Loucy (cell line): ENCODE results near the gene RIIAD1.

Experiments used
- H2AFZ ChIP-seq: fragments of 200-600 bp; sonication (generic); 2 replicates; pipeline ENCODE4 v1.6.0; 2016; ENCODE audit warnings: antibody characterized with exemption, mild to moderate bottlenecking, low read length, moderate library complexity
- H3F3A ChIP-seq: fragments of 200-600 bp; 2 replicates; pipeline ENCODE4 v1.6.0; 2016; ENCODE audit warnings: antibody characterized with exemption, low read depth, mild to moderate bottlenecking
- H3K27me3 ChIP-seq: fragments of 200-600 bp; sonication (generic); 2 replicates; pipeline ENCODE4 v1.6.1; 2014; ENCODE audit warnings: low read length, mild to moderate bottlenecking; ENCODE audit not compliant: insufficient read depth, poor library complexity, severe bottlenecking
- H3K36me3 ChIP-seq: fragments of 200-600 bp; sonication (generic); 2 replicates; pipeline ENCODE4 v1.6.1; 2016; ENCODE audit warnings: low read length; ENCODE audit not compliant: insufficient read depth
- H3K4me1 ChIP-seq: fragments of 200-600 bp; sonication (generic); 2 replicates; pipeline ENCODE4 v1.5.1; 2014; ENCODE audit warnings: low read length, mild to moderate bottlenecking; ENCODE audit not compliant: insufficient read depth, poor library complexity, severe bottlenecking
- H3K4me2 ChIP-seq: fragments of 200-600 bp; sonication (generic); 2 replicates; pipeline ENCODE4 v1.6.0; 2014; ENCODE audit warnings: antibody characterized with exemption, low read length, low read depth, mild to moderate bottlenecking; ENCODE audit not compliant: poor library complexity, severe bottlenecking
- H3K4me3 ChIP-seq: fragments of 200-600 bp; sonication (generic); 2 replicates; pipeline ENCODE4 v1.5.1; 2014; ENCODE audit warnings: low read length, mild to moderate bottlenecking, mixed read lengths; ENCODE audit not compliant: poor library complexity, severe bottlenecking
- H3K79me2 ChIP-seq: fragments of 200-600 bp; sonication (generic); 2 replicates; pipeline ENCODE4 v1.6.1; 2014; ENCODE audit warnings: low read length; ENCODE audit not compliant: insufficient read depth
- H3K9ac ChIP-seq: fragments of 200-600 bp; sonication (generic); 2 replicates; pipeline ENCODE4 v1.6.0; 2014; ENCODE audit warnings: mild to moderate bottlenecking, low read depth, low read length, moderate library complexity; ENCODE audit not compliant: poor library complexity, severe bottlenecking
- H3K9me2 ChIP-seq: fragments of 200-600 bp; sonication (generic); replicated peaks from 2 replicates; pipeline ENCODE4 v1.6.1; 2016; ENCODE audit warnings: low read depth, low read length, mixed read lengths
- H3K9me3 ChIP-seq: fragments of 200-600 bp; sonication (generic); 2 replicates; pipeline ENCODE4 v1.6.1; 2014; ENCODE audit warnings: mild to moderate bottlenecking, antibody characterized with exemption, low read length, low read depth; ENCODE audit not compliant: insufficient read depth
- H4K20me1 ChIP-seq: fragments of 200-600 bp; sonication (generic); 2 replicates; pipeline ENCODE4 v1.6.0; 2014; ENCODE audit warnings: antibody characterized with exemption, low read length, mild to moderate bottlenecking; ENCODE audit not compliant: insufficient read depth, poor library complexity, severe bottlenecking
- CTCF ChIP-seq: fragments of 200-600 bp; sonication (generic); conservative IDR thresholded peaks from 2 replicates; pipeline ENCODE4 v1.5.1; 2014; ENCODE audit warnings: mild to moderate bottlenecking, antibody characterized with exemption, low read length
- EZH2phosphoT487 ChIP-seq: fragments of 200-600 bp; IDR thresholded peaks from 2 replicates; pipeline ENCODE4 v1.6.1; 2018; ENCODE audit warnings: antibody characterized with exemption, mild to moderate bottlenecking, moderate library complexity, borderline replicate concordance

Gene RIIAD1

GRCh38 chr1:151686561-151686960 is 34.8 kb upstream of the RIIAD1 start:
- Histone ChIP-seq H3K36me3 (peaks cover 30% of the 10 kb centered on the region; the same call in 1 of the 2 replicates), H3K9me2 (no peaks in the 10 kb centered on the region), H3K4me2 (no peak overlapping the region), H2AFZ (no peak overlapping the region), H4K20me1 (no peaks in the 10 kb centered on the region), H3K79me2 (no peaks in the 10 kb centered on the region), H3K27me3 (no peaks in the 10 kb centered on the region), H3K9ac (no peak overlapping the region), H3F3A (no peaks in the 10 kb centered on the region), H3K4me3 (no peak overlapping the region), H3K9me3 (no peaks in the 10 kb centered on the region), H3K4me1 (no peaks in the 10 kb centered on the region)
- TF ChIP-seq EZH2phosphoT487 (no peak), CTCF (no peak)

- H3K27me3 ChIP-seq = no peaks in the 10 kb centered on the region
- no peak overlapping the region for H3K4me3 ChIP-seq
- peaks cover 45% of the 10 kb centered on the region; the same call in 1 of the 2 replicates for H3K36me3 ChIP-seq
- TF ChIP-seq EZH2phosphoT487 = no peak
- no peak for TF ChIP-seq CTCF
- no peaks in the 10 kb centered on the region for H3K9me3 ChIP-seq
- H3K4me2 ChIP-seq = no peak overlapping the region
- no peaks in the 10 kb centered on the region for H3K79me2 ChIP-seq
- H3F3A ChIP-seq = no peaks in the 10 kb centered on the region
- H2AFZ ChIP-seq = no peak overlapping the region
- no peak overlapping the region for H3K9ac ChIP-seq
- H3K9me2 ChIP-seq = no peaks in the 10 kb centered on the region
- H3K4me1 ChIP-seq = no peaks in the 10 kb centered on the region
- H4K20me1 ChIP-seq = no peaks in the 10 kb centered on the region
Measured at GRCh38 chr1:151689494-151689893, 31.8 kb upstream of the RIIAD1 start.

DNA sequence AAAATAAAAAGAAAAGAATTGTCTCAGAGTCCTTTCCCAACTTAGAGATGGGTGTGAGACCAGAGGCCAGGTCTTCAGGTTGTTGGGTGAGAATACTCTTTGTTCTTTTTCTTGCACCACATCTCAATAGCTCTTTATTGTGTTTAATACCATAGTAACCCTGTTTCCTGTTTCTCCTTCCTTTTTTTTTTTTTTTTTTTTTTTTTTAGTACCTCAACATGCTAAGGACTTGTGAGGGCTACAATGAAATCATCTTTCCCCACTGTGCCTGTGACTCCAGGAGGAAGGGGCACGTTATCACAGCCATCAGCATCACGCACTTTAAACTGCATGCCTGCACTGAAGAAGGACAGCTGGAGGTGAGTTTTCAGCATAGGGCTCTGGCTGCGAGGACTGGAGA is 29.1 kb upstream of the RIIAD1 start:
- no peak overlapping the region for H3K4me2 ChIP-seq

More for the DNA sequence above, 29.1 kb upstream of the RIIAD1 start:
- Histone ChIP-seq H3K36me3 (peaks cover 28% of the 10 kb centered on the region; the same call in 1 of the 2 replicates), H3K27me3 (no peaks in the 10 kb centered on the region), H3K9me2 (no peaks in the 10 kb centered on the region), H2AFZ (no peak overlapping the region), H3K9ac (no peak overlapping the region), H3K9me3 (no peaks in the 10 kb centered on the region), H3K4me1 (no peaks in the 10 kb centered on the region), H3F3A (no peaks in the 10 kb centered on the region), H3K4me3 (no peak overlapping the region), H4K20me1 (no peaks in the 10 kb centered on the region), H3K79me2 (no peaks in the 10 kb centered on the region)
- no peak for TF ChIP-seq CTCF
- TF ChIP-seq EZH2phosphoT487 = no peak
